Left ventricle myocardium inferior (tissue), 1 donor: ENCODE data around the gene RBMS2. TPM values are rescaled to one million over a fixed set of nuclear protein-coding genes. Genes with fewer than 3 reads are reported as not detected.

Experiments used
- DNase-seq: peaks from one replicate; pipeline ENCODE4 v3.0.0-alpha.2; 2020
- H3K27ac ChIP-seq: fragments of 200-600 bp; replicated peaks from 2 replicates; pipeline ENCODE4 v1.8.0; 2021
- H3K27me3 ChIP-seq: fragments of 200-600 bp; 2 replicates; pipeline ENCODE4 v1.8.0; 2021; ENCODE audit warnings: low read depth
- H3K36me3 ChIP-seq: fragments of 200-600 bp; 2 replicates; pipeline ENCODE4 v1.8.0; 2021
- H3K4me1 ChIP-seq: fragments of 200-600 bp; 2 replicates; pipeline ENCODE4 v1.8.0; 2021
- H3K4me3 ChIP-seq: fragments of 200-600 bp; 2 replicates; pipeline ENCODE4 v1.8.0; 2021; ENCODE audit warnings: mild to moderate bottlenecking, moderate library complexity
- H3K9me3 ChIP-seq: fragments of 200-600 bp; replicated peaks from 2 replicates; pipeline ENCODE4 v1.8.0; 2021
- CTCF ChIP-seq: fragments of 200-600 bp; IDR thresholded peaks from 2 replicates; pipeline ENCODE4 v1.8.0; 2021; ENCODE audit warnings: antibody characterized with exemption, mild to moderate bottlenecking, borderline replicate concordance
- intact Hi-C: fragments of 100-400 bp; cut with micrococcal nuclease; formaldehyde crosslinking; loops from one replicate; pipeline ENCODE4 v1.11.0; 2022
- total RNA-seq: library from RNA; stranded (reverse); fragmentation: NEBNext Ultra II Directional; extraction: Animal tissue kit (Norgen Biotek cat#: 25700); gene quantifications from one replicate; pipeline ENCODE4 v1.2.1, GENCODE V29; 2021
- donor health status: DM: no; HTN: yes; CAD: no; lungs with severe emphysema.

The RBMS2 gene
- total RNA-seq, 1 donor from 2014 or later: 33.2 TPM

- no peaks in the 10 kb centered on the region for H3K27me3 ChIP-seq
- DNase-seq: no peak
- intact Hi-C loops: no loop called here
- H3K27ac ChIP-seq: no peak overlapping the region
- H3K4me3 ChIP-seq: no peak overlapping the region
- H3K9me3 ChIP-seq: no peaks in the 10 kb centered on the region
- no peak for TF ChIP-seq CTCF
- peaks cover 25% of the 10 kb centered on the region for H3K4me1 ChIP-seq
- peaks cover 6% of the 10 kb centered on the region for H3K36me3 ChIP-seq
Measured at GRCh38 chr12:56551070-56551469, 29.4 kb downstream of the RBMS2 start.

DNA sequence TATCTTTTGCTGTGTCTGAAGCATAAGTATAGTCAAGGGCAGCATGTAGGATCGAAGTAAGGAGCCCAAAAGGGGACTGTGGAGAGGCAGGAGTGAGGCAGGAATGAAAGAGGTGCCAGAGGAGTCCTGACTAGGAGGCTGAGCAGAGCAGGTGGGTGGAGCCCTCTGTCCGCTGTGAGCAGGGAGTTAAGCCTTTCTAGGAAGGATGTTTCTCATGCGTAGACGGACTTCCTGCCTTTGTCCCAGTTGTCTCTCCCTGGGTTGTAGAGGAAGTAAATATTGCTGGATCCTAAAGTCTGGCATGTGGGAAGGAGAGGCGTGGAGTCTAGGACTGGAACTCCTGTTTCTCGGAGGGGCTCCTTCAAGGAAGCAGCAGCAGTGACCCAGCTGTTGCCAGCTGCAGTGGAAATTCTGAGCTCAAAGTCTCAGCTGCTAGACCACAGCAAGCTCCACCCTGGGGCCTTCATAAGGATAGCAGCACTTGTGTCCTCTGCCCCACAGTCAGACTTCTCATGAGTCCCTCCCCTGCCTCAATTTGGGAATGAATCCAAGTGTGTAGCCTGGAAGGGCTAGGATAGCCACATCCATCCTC, 44.0 kb downstream of the RBMS2 start:
- intact Hi-C loops: no loop called here
- peak; percentile 82 for DNase-seq
- Histone ChIP-seq H3K4me3 (peak overlapping the region; percentile 28), H3K36me3 (peaks cover 32% of the 10 kb centered on the region), H3K4me1 (peaks cover 63% of the 10 kb centered on the region), H3K27ac (peak overlapping the region; percentile 87), H3K27me3 (no peaks in the 10 kb centered on the region), H3K9me3 (no peaks in the 10 kb centered on the region)
- TF ChIP-seq CTCF: peak; percentile 22

DNA sequence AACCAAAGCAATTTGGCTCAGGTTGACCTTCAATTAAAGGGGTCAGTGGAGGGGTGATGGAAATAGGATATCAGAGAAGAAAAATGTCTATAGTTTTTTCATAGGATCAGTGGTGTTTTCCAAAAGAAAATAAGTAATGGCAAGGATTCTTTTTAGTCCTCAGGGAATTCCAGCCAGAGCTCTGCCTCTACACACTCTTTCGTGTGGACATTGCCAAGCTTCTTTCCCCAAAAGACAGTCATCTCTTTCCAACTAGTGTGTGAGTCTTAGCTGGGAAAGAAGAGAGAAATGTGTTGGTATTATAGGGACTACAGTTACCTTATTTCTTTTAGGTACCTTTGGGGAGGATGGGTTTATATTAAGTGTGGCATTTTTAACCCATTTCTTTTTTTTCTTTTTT, 46.5 kb downstream of the RBMS2 start:
- no peaks in the 10 kb centered on the region for H3K27me3 ChIP-seq
- H3K36me3 ChIP-seq: peaks cover 42% of the 10 kb centered on the region
- no peak for DNase-seq
- no peak overlapping the region for H3K4me3 ChIP-seq
- peaks cover 71% of the 10 kb centered on the region for H3K4me1 ChIP-seq
- H3K27ac ChIP-seq: peak overlapping the region; percentile 87
- no peaks in the 10 kb centered on the region for H3K9me3 ChIP-seq
- TF ChIP-seq CTCF: no peak
- intact Hi-C loops: no loop called here

DNA sequence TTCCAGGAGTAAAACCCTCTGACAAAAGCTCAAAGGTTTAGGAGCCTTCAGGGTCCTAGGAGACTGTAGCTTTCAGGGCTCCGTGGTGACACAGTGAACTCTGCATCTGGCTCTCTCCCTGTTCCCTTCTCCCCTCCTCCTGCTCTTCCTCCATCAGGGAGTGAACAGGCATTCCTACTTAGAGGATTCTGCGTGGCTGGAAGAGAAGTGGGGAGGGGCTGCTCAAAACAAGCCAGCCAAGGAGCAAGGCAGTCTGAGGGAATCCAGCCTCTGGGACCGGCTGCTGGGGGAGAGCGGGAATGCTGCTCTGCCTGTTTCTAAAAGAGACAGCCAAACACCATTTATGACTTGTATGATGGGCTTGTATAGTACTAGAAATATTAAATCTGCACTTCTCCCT, 49.5 kb downstream of the RBMS2 start:
- H3K4me1 ChIP-seq: peaks cover 53% of the 10 kb centered on the region
- H3K36me3 ChIP-seq: peaks cover 55% of the 10 kb centered on the region
- peak overlapping the region; percentile 87 for H3K27ac ChIP-seq
- no peak for DNase-seq
- H3K27me3 ChIP-seq: no peaks in the 10 kb centered on the region
- intact Hi-C loops: no loop called here
- no peak overlapping the region for H3K4me3 ChIP-seq
- H3K9me3 ChIP-seq: no peaks in the 10 kb centered on the region
- TF ChIP-seq CTCF: no peak

- H3K27ac ChIP-seq: peak overlapping the region; percentile 48
- H3K4me3 ChIP-seq: no peak overlapping the region
- no peak for DNase-seq
- H3K27me3 ChIP-seq: no peaks in the 10 kb centered on the region
- TF ChIP-seq CTCF: no peak
- peaks cover 41% of the 10 kb centered on the region for H3K4me1 ChIP-seq
- peaks cover 56% of the 10 kb centered on the region for H3K36me3 ChIP-seq
- H3K9me3 ChIP-seq: no peaks in the 10 kb centered on the region
- intact Hi-C loops: loop anchor here (2.0 kb wide), 1 partner anchor 59 kb away; no protein-coding TSS in a partner anchor
Measured at GRCh38 chr12:56572288-56572687, 50.7 kb downstream of the RBMS2 start.
